ENCODE results near the gene SPNS2.

DNA sequence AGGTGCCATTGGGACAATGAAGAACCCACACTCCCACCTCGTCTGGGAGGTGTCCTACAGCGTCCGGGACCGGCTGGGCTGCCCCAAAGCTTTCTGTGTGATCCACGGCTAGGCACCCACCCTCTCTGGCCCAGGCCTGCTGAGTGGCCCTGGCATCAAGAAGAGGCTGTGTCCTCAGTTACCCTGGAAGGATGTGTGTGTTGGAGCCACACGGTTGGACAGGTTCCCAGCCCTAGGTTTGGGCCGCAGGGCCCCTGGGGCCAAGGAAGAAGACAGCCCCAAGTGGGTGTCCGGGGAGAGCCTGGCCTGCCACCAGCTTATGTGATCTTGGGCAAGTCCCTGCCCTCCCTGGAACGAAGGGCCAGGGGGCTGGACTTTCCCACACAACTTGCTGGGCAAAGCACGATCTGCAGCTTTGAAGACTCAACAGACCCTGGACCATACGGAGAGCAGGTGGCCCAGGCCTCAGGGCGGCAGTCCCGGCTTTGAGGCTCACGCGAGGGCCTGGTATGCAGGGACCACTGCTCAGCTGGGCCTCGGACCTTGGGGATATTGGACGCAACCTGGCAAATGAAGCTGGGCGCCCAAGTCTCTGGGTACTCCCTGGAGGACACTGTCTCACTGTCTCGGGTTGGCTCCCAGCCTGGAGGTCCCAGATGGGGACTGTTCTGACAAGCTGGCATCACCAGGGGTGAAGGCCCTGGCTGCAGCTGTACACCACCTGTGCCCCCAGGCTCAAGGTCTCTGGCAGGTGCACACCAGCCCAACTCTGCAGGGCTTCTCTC, 39.0 kb downstream of the SPNS2 start:
- TF ChIP-seq EZH2 (IDR thresholded peaks at IDR 0.05; ENCODE audit: low read depth, unreplicated experiment): no peak
- TF ChIP-seq POLR2AphosphoS5 (IDR thresholded peaks at IDR 0.05; ENCODE audit: low read depth): no peak; the same call in 1 of the 2 replicates
- TF ChIP-seq, protein P1, sequence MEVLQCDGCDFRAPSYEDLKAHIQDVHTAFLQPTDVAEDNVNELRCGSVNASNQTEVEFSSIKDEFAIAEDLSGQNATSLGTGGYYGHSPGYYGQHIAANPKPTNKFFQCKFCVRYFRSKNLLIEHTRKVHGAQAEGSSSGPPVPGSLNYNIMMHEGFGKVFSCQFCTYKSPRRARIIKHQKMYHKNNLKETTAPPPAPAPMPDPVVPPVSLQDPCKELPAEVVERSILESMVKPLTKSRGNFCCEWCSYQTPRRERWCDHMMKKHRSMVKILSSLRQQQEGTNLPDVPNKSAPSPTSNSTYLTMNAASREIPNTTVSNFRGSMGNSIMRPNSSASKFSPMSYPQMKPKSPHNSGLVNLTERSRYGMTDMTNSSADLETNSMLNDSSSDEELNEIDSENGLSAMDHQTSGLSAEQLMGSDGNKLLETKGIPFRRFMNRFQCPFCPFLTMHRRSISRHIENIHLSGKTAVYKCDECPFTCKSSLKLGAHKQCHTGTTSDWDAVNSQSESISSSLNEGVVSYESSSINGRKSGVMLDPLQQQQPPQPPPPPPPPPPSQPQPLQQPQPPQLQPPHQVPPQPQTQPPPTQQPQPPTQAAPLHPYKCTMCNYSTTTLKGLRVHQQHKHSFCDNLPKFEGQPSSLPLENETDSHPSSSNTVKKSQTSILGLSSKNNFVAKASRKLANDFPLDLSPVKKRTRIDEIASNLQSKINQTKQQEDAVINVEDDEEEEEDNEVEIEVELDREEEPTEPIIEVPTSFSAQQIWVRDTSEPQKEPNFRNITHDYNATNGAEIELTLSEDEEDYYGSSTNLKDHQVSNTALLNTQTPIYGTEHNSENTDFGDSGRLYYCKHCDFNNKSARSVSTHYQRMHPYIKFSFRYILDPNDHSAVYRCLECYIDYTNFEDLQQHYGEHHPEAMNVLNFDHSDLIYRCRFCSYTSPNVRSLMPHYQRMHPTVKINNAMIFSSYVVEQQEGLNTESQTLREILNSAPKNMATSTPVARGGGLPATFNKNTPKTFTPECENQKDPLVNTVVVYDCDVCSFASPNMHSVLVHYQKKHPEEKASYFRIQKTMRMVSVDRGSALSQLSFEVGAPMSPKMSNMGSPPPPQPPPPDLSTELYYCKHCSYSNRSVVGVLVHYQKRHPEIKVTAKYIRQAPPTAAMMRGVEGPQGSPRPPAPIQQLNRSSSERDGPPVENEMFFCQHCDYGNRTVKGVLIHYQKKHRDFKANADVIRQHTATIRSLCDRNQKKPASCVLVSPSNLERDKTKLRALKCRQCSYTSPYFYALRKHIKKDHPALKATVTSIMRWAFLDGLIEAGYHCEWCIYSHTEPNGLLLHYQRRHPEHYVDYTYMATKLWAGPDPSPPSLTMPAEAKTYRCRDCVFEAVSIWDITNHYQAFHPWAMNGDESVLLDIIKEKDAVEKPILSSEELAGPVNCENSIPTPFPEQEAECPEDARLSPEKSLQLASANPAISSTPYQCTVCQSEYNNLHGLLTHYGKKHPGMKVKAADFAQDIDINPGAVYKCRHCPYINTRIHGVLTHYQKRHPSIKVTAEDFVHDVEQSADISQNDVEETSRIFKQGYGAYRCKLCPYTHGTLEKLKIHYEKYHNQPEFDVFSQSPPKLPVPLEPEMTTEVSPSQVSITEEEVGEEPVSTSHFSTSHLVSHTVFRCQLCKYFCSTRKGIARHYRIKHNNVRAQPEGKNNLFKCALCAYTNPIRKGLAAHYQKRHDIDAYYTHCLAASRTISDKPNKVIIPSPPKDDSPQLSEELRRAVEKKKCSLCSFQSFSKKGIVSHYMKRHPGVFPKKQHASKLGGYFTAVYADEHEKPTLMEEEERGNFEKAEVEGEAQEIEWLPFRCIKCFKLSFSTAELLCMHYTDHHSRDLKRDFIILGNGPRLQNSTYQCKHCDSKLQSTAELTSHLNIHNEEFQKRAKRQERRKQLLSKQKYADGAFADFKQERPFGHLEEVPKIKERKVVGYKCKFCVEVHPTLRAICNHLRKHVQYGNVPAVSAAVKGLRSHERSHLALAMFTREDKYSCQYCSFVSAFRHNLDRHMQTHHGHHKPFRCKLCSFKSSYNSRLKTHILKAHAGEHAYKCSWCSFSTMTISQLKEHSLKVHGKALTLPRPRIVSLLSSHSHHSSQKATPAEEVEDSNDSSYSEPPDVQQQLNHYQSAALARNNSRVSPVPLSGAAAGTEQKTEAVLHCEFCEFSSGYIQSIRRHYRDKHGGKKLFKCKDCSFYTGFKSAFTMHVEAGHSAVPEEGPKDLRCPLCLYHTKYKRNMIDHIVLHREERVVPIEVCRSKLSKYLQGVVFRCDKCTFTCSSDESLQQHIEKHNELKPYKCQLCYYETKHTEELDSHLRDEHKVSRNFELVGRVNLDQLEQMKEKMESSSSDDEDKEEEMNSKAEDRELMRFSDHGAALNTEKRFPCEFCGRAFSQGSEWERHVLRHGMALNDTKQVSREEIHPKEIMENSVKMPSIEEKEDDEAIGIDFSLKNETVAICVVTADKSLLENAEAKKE (CRISPR knock-in tag; IDR thresholded peaks at IDR 0.05): no peak
- no peak for TF ChIP-seq CTCF (conservative IDR thresholded peaks at IDR 0.05; ENCODE audit: low read depth in 2 of 2)
- no peak for TF ChIP-seq REST (IDR thresholded peaks at IDR 0.05; ENCODE audit: unreplicated experiment)
- no peak for TF ChIP-seq ETS1 (IDR thresholded peaks at IDR 0.05)
- no peak for TF ChIP-seq JUNB (IDR thresholded peaks at IDR 0.05; ENCODE audit: unreplicated experiment)
- no peak for TF ChIP-seq ZNF114 (CRISPR knock-in tag; IDR thresholded peaks at IDR 0.05)
- TF ChIP-seq EZH2phosphoT487 (IDR thresholded peaks at IDR 0.05; ENCODE audit: unreplicated experiment): no peak

All from GM23338 (cell line).